ENCODE results near the gene GRK3. TPM values are rescaled to one million over a fixed set of nuclear protein-coding genes. Genes with fewer than 3 reads are reported as not detected.

Gene GRK3
- total and polyA plus RNA-seq, 10 of the 15 experiments (the other 5 are each of a cell fraction or from before 2014, with no cell fraction given), result 3.1 to 35.1 (median 14.7) TPM

GRCh38 chr22:25759825-25760231 is 195.4 kb downstream of the GRK3 start:
- no peaks in the 10 kb centered on the region for H3K9me3 ChIP-seq (replicated peaks; ENCODE audit: control insufficient read depth, insufficient read depth, low read length)
- ChIA-PET CTCF (interaction anchor here (1.3 kb wide), 1 partner anchor 13 kb away, joined by 3 read pairs; no protein-coding TSS in a partner anchor), SMC1A (ENCODE audit: uncharacterized antibody, unreplicated experiment) (no interaction called here), POLR2A (no interaction called here), RAD21 (ENCODE audit: unreplicated experiment) (interaction anchor here (0.7 kb wide), 1 partner anchor 393 kb away, joined by 3 read pairs; no protein-coding TSS in a partner anchor)
- WGBS (ENCODE audit: insufficient coverage, insufficient replicate concordance, low lambda C conversion rate, missing lambda C conversion rate), result 6% methylated on average over 5 of the region's 5 CpGs
- H3K27ac ChIP-seq (ENCODE audit: control insufficient read depth, insufficient read depth), result no peak overlapping the region
- no peak overlapping the region for H3K9ac ChIP-seq (ENCODE audit: control insufficient read depth, insufficient read depth, low read length)
- in situ Hi-C loops (cut with MboI), result no loop called here
- H3K79me2 ChIP-seq (ENCODE audit: control insufficient read depth, insufficient read depth, low read length), result no peaks in the 10 kb centered on the region
- H3K36me3 ChIP-seq (ENCODE audit: control insufficient read depth in 2 of 2, insufficient read depth in 2 of 2, low read length in 1 of 2), result no peaks in the 10 kb centered on the region
- no peak overlapping the region for H3K4me3 ChIP-seq
- BruUV-seq (replicated peaks), result no TSS peak
- DNase-seq (ENCODE audit: low read depth, low spot score) (no peak), FAIRE-seq (no peak), ATAC-seq (no peak)
- H3K4me1 ChIP-seq (ENCODE audit: control insufficient read depth, insufficient read depth, low read length), result no peaks in the 10 kb centered on the region
- H3K27me3 ChIP-seq (replicated peaks in 1 of 2; ENCODE audit: control insufficient read depth in 2 of 2, insufficient read depth in 2 of 2, low read length in 1 of 2), result no peaks in the 10 kb centered on the region
- intact Hi-C loops (cut with micrococcal nuclease; ENCODE audit: unreplicated experiment), result no loop called here
- no peak overlapping the region for H3K4me2 ChIP-seq (ENCODE audit: control insufficient read depth, insufficient read depth)
- no peak overlapping the region for H2AFZ ChIP-seq (ENCODE audit: control insufficient read depth, low read depth, low read length)
- no peaks in the 10 kb centered on the region for H4K20me1 ChIP-seq (ENCODE audit: control insufficient read depth, insufficient read depth)
- TF ChIP-seq RELB (IDR thresholded peaks at IDR 0.05; ENCODE audit: low read depth), result no peak
- TF ChIP-seq SMC3 (IDR thresholded peaks at IDR 0.05; ENCODE audit: borderline replicate concordance, low read length), result no peak
- TF ChIP-seq SPI1 (IDR thresholded peaks at IDR 0.05; ENCODE audit: borderline replicate concordance, insufficient read depth, low read depth, low read length), result no peak
- TF ChIP-seq SIX5 (IDR thresholded peaks at IDR 0.05; ENCODE audit: low read depth, low read length, severe bottlenecking), result no peak
- no peak for TF ChIP-seq ZNF217 (IDR thresholded peaks at IDR 0.05)
- no peak for TF ChIP-seq USF2 (IDR thresholded peaks at IDR 0.05; ENCODE audit: borderline replicate concordance, low read depth, low read length)
- TF ChIP-seq ZNF592 (IDR thresholded peaks at IDR 0.05), result no peak
- TF ChIP-seq ZBTB4 (CRISPR knock-in tag; IDR thresholded peaks at IDR 0.05), result no peak
- TF ChIP-seq CBX3 (IDR thresholded peaks at IDR 0.05; ENCODE audit: borderline replicate concordance, low read depth), result no peak
- TF ChIP-seq ZBED1 (IDR thresholded peaks at IDR 0.05; ENCODE audit: borderline replicate concordance), result no peak
- TF ChIP-seq NRF1 (conservative IDR thresholded peaks at IDR 0.05; ENCODE audit: low read depth, low read length), result no peak
- TF ChIP-seq MYB (IDR thresholded peaks at IDR 0.05; ENCODE audit: borderline replicate concordance, low read depth, low read length), result no peak
- no peak for TF ChIP-seq ASH2L (IDR thresholded peaks at IDR 0.05; ENCODE audit: borderline replicate concordance, low read depth)
- no peak for TF ChIP-seq SMARCA5 (IDR thresholded peaks at IDR 0.05)
- TF ChIP-seq MEF2B (IDR thresholded peaks at IDR 0.05; ENCODE audit: partially characterized antibody, poor library complexity, severe bottlenecking), result no peak

Data from GM12878 (cell line).